PC-3 (cell line): ENCODE measurements around the gene IL20RA. TPM values are rescaled to one million over a fixed set of nuclear protein-coding genes. Genes with fewer than 3 reads are reported as not detected.

ENCODE experiments used
- ATAC-seq: fragments of 200-7000 bp; cut with Tn5 transposase; 2 replicates; pipeline ENCODE4 v1.9.1; 2020; ENCODE audit warnings: mild to moderate bottlenecking, moderate library complexity
- BruUV-seq: library from RNA; stranded (reverse); fragments of 400-500 nt; replicated peaks from 2 replicates; lab custom pipeline; 2021; lab: Mats Ljungman, UMichigan
- CTCF ChIA-PET: fragments of 300-600 bp; sonication (Branson Sonifier 250); formaldehyde crosslinking; loops from one replicate; lab custom pipeline; 2022; ENCODE audit warnings: antibody characterized with exemption; lab: Charles Lee
- POLR2A ChIA-PET: fragments of 300-600 bp; sonication (Branson Sonifier 250); formaldehyde crosslinking; loops from one replicate; lab custom pipeline; 2022; ENCODE audit warnings: antibody characterized with exemption; ENCODE audit not compliant: unreplicated experiment; lab: Charles Lee
- DNase-seq: peaks from one replicate; pipeline ENCODE4 v3.0.0-alpha.2; 2015
- H2AFZ ChIP-seq: fragments of 300-600 bp; sonication (generic); 2 replicates; pipeline ENCODE4 v1.6.0; 2016; ENCODE audit warnings: antibody characterized with exemption, low read length
- H3F3A ChIP-seq: fragments of 300-600 bp; sonication (generic); one replicate; pipeline ENCODE4 v1.6.0; 2017; ENCODE audit warnings: antibody characterized with exemption, low read length, control low read depth, mild to moderate bottlenecking; ENCODE audit not compliant: unreplicated experiment
- H3K27ac ChIP-seq: fragments of 300-600 bp; sonication (generic); 2 replicates; pipeline ENCODE4 v1.5.1; 2016; ENCODE audit warnings: mild to moderate bottlenecking, low read length
- H3K27me3 ChIP-seq: fragments of 300-600 bp; sonication (generic); 2 replicates; pipeline ENCODE4 v1.6.1; 2016; ENCODE audit warnings: low read length, mixed read lengths
- H3K36me3 ChIP-seq: fragments of 300-600 bp; sonication (generic); 2 replicates; pipeline ENCODE4 v1.6.1; 2016; ENCODE audit warnings: low read depth, mixed run types, low read length, mixed read lengths
- H3K4me1 ChIP-seq: fragments of 300-600 bp; sonication (generic); 2 replicates; pipeline ENCODE4 v1.5.1; 2016; ENCODE audit warnings: low read length; ENCODE audit not compliant: insufficient read depth
- H3K4me2 ChIP-seq: fragments of 300-600 bp; sonication (generic); 2 replicates; pipeline ENCODE4 v1.6.0; 2016; ENCODE audit warnings: low read length
- H3K4me3 ChIP-seq: fragments of 300-600 bp; sonication (generic); 2 replicates; pipeline ENCODE4 v1.5.1; 2016; ENCODE audit warnings: mild to moderate bottlenecking, low read length, mixed read lengths
- H3K79me2 ChIP-seq: fragments of 300-600 bp; sonication (generic); 2 replicates; pipeline ENCODE4 v1.6.1; 2017; ENCODE audit warnings: low read length, mixed read lengths
- H3K9ac ChIP-seq: fragments of 300-600 bp; sonication (generic); 2 replicates; pipeline ENCODE4 v1.6.0; 2016; ENCODE audit warnings: mild to moderate bottlenecking, low read length
- H3K9me2 ChIP-seq: fragments of 300-600 bp; sonication (generic); replicated peaks from 2 replicates; pipeline ENCODE4 v1.6.1; 2016; ENCODE audit warnings: mixed run types, low read length, mixed read lengths
- H3K9me3 ChIP-seq: fragments of 300-600 bp; sonication (generic); 2 replicates; pipeline ENCODE4 v1.6.1; 2016; ENCODE audit warnings: low read length, mixed read lengths
- H4K20me1 ChIP-seq: fragments of 300-600 bp; sonication (generic); 2 replicates; pipeline ENCODE4 v1.6.1; 2016; ENCODE audit warnings: low read length, mixed read lengths
- CTCF ChIP-seq: fragments of 300-600 bp; sonication (generic); conservative IDR thresholded peaks from 2 replicates; pipeline ENCODE4 v1.5.1; 2017; ENCODE audit warnings: antibody characterized with exemption, low read depth, mild to moderate bottlenecking, low read length
- EZH2 ChIP-seq: fragments of 300-600 bp; sonication (generic); IDR thresholded peaks from one replicate; pipeline ENCODE4 v1.6.1; 2017; ENCODE audit warnings: antibody characterized with exemption, mild to moderate bottlenecking, low read length; ENCODE audit not compliant: unreplicated experiment
- EZH2phosphoT487 ChIP-seq: fragments of 300-600 bp; sonication (generic); IDR thresholded peaks from 2 replicates; pipeline ENCODE4 v1.6.1; 2018; ENCODE audit warnings: mild to moderate bottlenecking, antibody characterized with exemption, low read length, borderline replicate concordance
- intact Hi-C: fragments of 100-400 bp; cut with micrococcal nuclease; formaldehyde crosslinking; loops from 2 replicates; pipeline ENCODE4 v1.9.0; 2023
- total RNA-seq: library from RNA; depleted of rRNA; stranded (reverse); fragments of >200 nt; gene quantifications from 2 replicates; pipeline ENCODE4 v1.2.3, GENCODE V29; 2014

The IL20RA gene
- total RNA-seq, 1 experiment from 2014 or later, result 6.0 TPM

GRCh38 chr6:137070303-137070702 lies 25.5 kb upstream of the IL20RA start:
- no TSS peak for BruUV-seq
- Histone ChIP-seq H3K4me2 (no peak overlapping the region), H4K20me1 (no peaks in the 10 kb centered on the region), H3K27ac (no peak overlapping the region), H3K36me3 (no peaks in the 10 kb centered on the region), H3K9ac (no peak overlapping the region), H3F3A (no peaks in the 10 kb centered on the region), H3K9me3 (no peaks in the 10 kb centered on the region), H3K9me2 (no peaks in the 10 kb centered on the region), H3K27me3 (no peaks in the 10 kb centered on the region), H3K79me2 (no peaks in the 10 kb centered on the region), H2AFZ (no peak overlapping the region), H3K4me3 (no peak overlapping the region), H3K4me1 (no peaks in the 10 kb centered on the region)
- TF ChIP-seq EZH2phosphoT487, result no peak
- no peak for TF ChIP-seq EZH2
- TF ChIP-seq CTCF, result no peak
- DNase-seq (no peak), ATAC-seq (no peak)
- ChIA-PET CTCF (no interaction called here), POLR2A (no interaction called here)
- intact Hi-C loops, result no loop called here

GRCh38 chr6:137067399-137067798 lies 22.6 kb upstream of the IL20RA start:
- TF ChIP-seq CTCF (no peak), EZH2 (no peak), EZH2phosphoT487 (no peak)
- H3K27ac ChIP-seq, result no peak overlapping the region
- no TSS peak for BruUV-seq
- H3K9me2 ChIP-seq, result no peaks in the 10 kb centered on the region
- no peaks in the 10 kb centered on the region for H3K27me3 ChIP-seq
- no peaks in the 10 kb centered on the region for H3K79me2 ChIP-seq
- H3K4me3 ChIP-seq, result no peak overlapping the region
- H3F3A ChIP-seq, result no peaks in the 10 kb centered on the region
- H2AFZ ChIP-seq, result no peak overlapping the region
- ChIA-PET POLR2A (no interaction called here), CTCF (no interaction called here)
- DNase-seq (no peak), ATAC-seq (no peak)
- intact Hi-C loops, result no loop called here
- H3K36me3 ChIP-seq, result no peaks in the 10 kb centered on the region
- H3K9me3 ChIP-seq, result no peaks in the 10 kb centered on the region
- H3K4me2 ChIP-seq, result no peak overlapping the region
- H3K9ac ChIP-seq, result no peak overlapping the region
- H3K4me1 ChIP-seq, result no peaks in the 10 kb centered on the region
- no peaks in the 10 kb centered on the region for H4K20me1 ChIP-seq

- H3K4me2 ChIP-seq, result no peak overlapping the region
- ChIA-PET POLR2A (no interaction called here), CTCF (no interaction called here)
- no peaks in the 10 kb centered on the region for H3F3A ChIP-seq
- H3K9ac ChIP-seq, result no peak overlapping the region
- DNase-seq (no peak), ATAC-seq (no peak)
- no peak overlapping the region for H2AFZ ChIP-seq
- H3K4me1 ChIP-seq, result peaks cover 14% of the 10 kb centered on the region
- TF ChIP-seq EZH2phosphoT487, result no peak
- no peak for TF ChIP-seq CTCF
- no peak for TF ChIP-seq EZH2
- H3K36me3 ChIP-seq, result no peaks in the 10 kb centered on the region
- H3K27me3 ChIP-seq, result no peaks in the 10 kb centered on the region
- H4K20me1 ChIP-seq, result no peaks in the 10 kb centered on the region
- intact Hi-C loops, result no loop called here
- BruUV-seq, result no TSS peak
- no peaks in the 10 kb centered on the region for H3K9me2 ChIP-seq
- no peaks in the 10 kb centered on the region for H3K79me2 ChIP-seq
- no peak overlapping the region for H3K4me3 ChIP-seq
- no peak overlapping the region for H3K27ac ChIP-seq
- no peaks in the 10 kb centered on the region for H3K9me3 ChIP-seq
Measured at GRCh38 chr6:137058037-137058436, 13.3 kb upstream of the IL20RA start.
